Measurements from ENCODE around the gene ZSCAN20. TPM values are rescaled to one million over a fixed set of nuclear protein-coding genes. Genes with fewer than 3 reads are reported as not detected.
A peak's percentile ranks its signal among the peaks of the same experiment; 100 is the strongest.

Gene ZSCAN20
- total RNA-seq: 7.1 and 9.2 TPM in 2 replicates

DNA sequence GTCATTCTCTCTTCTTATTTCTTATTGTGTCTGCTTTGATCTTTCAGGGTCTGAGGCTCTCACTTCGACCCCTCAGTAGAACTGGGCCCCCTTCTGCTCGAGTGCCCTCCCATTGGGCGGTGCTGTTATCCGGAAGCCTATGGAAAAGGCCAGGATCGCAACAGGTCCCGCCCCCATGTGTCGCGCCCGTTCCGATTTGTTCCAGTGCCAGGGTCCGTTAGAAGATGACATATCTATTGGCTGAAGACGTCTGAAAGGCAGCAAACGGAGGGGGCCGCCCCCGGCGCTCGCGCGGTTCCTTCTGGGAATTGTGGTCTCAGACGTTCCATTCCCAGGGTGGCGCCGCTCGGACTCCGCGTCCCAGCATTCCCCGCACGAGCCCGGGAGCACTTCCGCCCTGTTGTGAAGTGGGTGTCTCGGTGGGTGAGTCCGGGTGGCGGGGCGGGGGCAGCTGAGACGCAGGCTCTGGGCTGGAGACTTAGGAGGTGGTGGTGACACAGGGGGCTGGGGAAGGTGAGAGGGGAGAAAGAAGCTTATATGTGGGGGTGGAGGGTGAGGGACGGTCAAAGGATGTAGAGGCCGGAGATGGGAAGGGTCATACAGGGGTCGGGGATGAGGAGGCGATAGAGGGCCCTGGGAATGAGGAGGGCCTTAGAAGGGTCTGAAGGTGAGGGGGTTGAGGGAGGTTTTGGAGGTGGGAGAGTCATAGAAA is at the start of gene ZSCAN20:
Gene ZSCAN20, plus strand, starts transcription at position 377 of the 712 bp plus-strand sequence. CDS start 6,644 bp downstream, outside the sequence.
- DNase-seq (ENCODE audit: low read depth): peak; percentile 92
- H3K4me3 ChIP-seq (ENCODE audit: low read depth, low read length): peak within 1 kb of the TSS; percentile 72
- no peaks in the 10 kb centered on the region for H3K36me3 ChIP-seq (ENCODE audit: control insufficient read depth, insufficient read depth, low read length)
- no peak for TF ChIP-seq CTCF (IDR thresholded peaks at IDR 0.05; ENCODE audit: insufficient read depth, low read length, poor library complexity, severe bottlenecking)
- H3K27me3 ChIP-seq (ENCODE audit: control insufficient read depth, insufficient read depth, low read length): no peaks in the 10 kb centered on the region

DNA sequence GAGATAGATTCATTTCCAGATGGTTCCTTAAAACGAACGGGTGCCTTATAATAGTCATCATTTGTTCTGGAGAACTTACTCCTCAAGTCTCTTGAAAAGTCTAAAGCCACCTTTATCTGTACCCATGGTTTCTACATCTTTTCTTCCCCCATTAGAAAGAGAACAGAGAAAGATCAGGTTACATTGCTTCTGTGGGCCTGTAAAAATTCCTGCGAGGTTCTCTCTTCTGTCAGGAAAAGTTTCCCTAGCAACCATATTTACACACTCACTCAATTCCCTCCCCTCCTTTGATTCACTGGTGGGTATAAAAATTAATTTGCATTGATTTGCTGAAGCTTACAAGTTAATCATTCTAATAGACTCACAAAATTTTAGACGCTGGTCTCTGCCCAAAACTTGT is 48.2 kb upstream of the ZSCAN20 start:
- Histone ChIP-seq H3K36me3 (ENCODE audit: control insufficient read depth, insufficient read depth, low read length) (no peaks in the 10 kb centered on the region), H3K27me3 (ENCODE audit: control insufficient read depth, insufficient read depth, low read length) (no peaks in the 10 kb centered on the region)
- DNase-seq (ENCODE audit: low read depth): no peak

GRCh38 chr1:33424610-33425009 is 47.8 kb upstream of the ZSCAN20 start:
- Histone ChIP-seq H3K27me3 (ENCODE audit: control insufficient read depth, insufficient read depth, low read length) (no peaks in the 10 kb centered on the region), H3K36me3 (ENCODE audit: control insufficient read depth, insufficient read depth, low read length) (no peaks in the 10 kb centered on the region), H3K4me3 (ENCODE audit: low read depth, low read length) (no peak overlapping the region)
- DNase-seq (ENCODE audit: low read depth): no peak
- TF ChIP-seq CTCF (IDR thresholded peaks at IDR 0.05; ENCODE audit: insufficient read depth, low read length, poor library complexity, severe bottlenecking): no peak

More for the DNA sequence above, 48.2 kb upstream of the ZSCAN20 start:
- no peak overlapping the region for H3K4me3 ChIP-seq (ENCODE audit: low read depth, low read length)
- no peak for TF ChIP-seq CTCF (IDR thresholded peaks at IDR 0.05; ENCODE audit: insufficient read depth, low read length, poor library complexity, severe bottlenecking)

DNA sequence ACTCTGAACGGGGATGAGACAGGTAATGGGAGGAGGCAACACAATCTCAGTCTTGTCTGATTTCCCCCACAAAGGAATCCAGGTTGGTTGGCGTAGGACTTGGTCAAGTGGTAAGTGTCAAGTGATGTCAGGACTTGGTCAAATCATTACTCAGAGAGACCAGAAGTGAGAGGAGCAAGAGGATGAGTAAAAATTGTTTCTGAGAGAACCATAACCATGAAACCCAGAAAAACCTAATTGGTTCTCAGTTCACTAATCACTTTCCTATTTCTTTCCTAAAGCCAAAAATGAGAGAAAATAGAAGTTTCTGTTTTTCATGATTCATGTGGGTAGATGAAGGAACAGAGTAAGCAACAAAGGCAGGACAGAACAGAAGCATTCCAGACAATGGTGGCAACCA is 46.5 kb upstream of the ZSCAN20 start:
- no peaks in the 10 kb centered on the region for H3K36me3 ChIP-seq (ENCODE audit: control insufficient read depth, insufficient read depth, low read length)
- no peak for TF ChIP-seq CTCF (IDR thresholded peaks at IDR 0.05; ENCODE audit: insufficient read depth, low read length, poor library complexity, severe bottlenecking)
- no peak overlapping the region for H3K4me3 ChIP-seq (ENCODE audit: low read depth, low read length)
- no peak for DNase-seq (ENCODE audit: low read depth)
- H3K27me3 ChIP-seq (ENCODE audit: control insufficient read depth, insufficient read depth, low read length): no peaks in the 10 kb centered on the region

GRCh38 chr1:33426916-33427315 is 45.5 kb upstream of the ZSCAN20 start:
- DNase-seq (ENCODE audit: low read depth): no peak
- Histone ChIP-seq H3K4me3 (ENCODE audit: low read depth, low read length) (no peak overlapping the region), H3K36me3 (ENCODE audit: control insufficient read depth, insufficient read depth, low read length) (no peaks in the 10 kb centered on the region), H3K27me3 (ENCODE audit: control insufficient read depth, insufficient read depth, low read length) (no peaks in the 10 kb centered on the region)
- TF ChIP-seq CTCF (IDR thresholded peaks at IDR 0.05; ENCODE audit: insufficient read depth, low read length, poor library complexity, severe bottlenecking): no peak

DNA sequence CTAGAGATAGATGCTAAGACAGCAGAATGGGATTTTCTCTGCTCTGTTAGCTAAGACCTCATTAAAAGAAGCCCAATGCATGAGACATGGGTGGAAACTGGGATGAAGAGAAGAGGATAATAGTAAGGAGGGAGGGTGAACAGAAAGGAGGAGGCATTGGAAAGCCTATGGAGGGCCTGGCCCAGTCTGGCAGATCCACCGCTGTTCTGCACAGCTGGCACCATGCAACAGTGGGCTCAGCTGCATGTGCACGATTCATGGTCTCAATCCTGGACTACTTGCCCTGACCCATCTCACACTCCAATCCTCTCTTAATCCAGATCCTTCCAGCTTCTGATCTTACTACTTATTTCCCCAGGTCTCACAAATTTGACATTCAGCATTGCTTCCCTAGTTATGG is 43.8 kb upstream of the ZSCAN20 start:
- no peak for TF ChIP-seq CTCF (IDR thresholded peaks at IDR 0.05; ENCODE audit: insufficient read depth, low read length, poor library complexity, severe bottlenecking)
- Histone ChIP-seq H3K4me3 (ENCODE audit: low read depth, low read length) (no peak overlapping the region), H3K36me3 (ENCODE audit: control insufficient read depth, insufficient read depth, low read length) (no peaks in the 10 kb centered on the region), H3K27me3 (ENCODE audit: control insufficient read depth, insufficient read depth, low read length) (no peaks in the 10 kb centered on the region)
- no peak for DNase-seq (ENCODE audit: low read depth)
